ENCODE data around the gene STX10.
A peak's percentile ranks its signal among the peaks of the same experiment; 100 is the strongest.
"Not testable (repeated sequence)": the region's sequence is repeated elsewhere in the genome, so short reads cannot be mapped to it uniquely, and the experiment has no call there.

STX10 gene, protein sequence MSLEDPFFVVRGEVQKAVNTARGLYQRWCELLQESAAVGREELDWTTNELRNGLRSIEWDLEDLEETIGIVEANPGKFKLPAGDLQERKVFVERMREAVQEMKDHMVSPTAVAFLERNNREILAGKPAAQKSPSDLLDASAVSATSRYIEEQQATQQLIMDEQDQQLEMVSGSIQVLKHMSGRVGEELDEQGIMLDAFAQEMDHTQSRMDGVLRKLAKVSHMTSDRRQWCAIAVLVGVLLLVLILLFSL

DNA sequence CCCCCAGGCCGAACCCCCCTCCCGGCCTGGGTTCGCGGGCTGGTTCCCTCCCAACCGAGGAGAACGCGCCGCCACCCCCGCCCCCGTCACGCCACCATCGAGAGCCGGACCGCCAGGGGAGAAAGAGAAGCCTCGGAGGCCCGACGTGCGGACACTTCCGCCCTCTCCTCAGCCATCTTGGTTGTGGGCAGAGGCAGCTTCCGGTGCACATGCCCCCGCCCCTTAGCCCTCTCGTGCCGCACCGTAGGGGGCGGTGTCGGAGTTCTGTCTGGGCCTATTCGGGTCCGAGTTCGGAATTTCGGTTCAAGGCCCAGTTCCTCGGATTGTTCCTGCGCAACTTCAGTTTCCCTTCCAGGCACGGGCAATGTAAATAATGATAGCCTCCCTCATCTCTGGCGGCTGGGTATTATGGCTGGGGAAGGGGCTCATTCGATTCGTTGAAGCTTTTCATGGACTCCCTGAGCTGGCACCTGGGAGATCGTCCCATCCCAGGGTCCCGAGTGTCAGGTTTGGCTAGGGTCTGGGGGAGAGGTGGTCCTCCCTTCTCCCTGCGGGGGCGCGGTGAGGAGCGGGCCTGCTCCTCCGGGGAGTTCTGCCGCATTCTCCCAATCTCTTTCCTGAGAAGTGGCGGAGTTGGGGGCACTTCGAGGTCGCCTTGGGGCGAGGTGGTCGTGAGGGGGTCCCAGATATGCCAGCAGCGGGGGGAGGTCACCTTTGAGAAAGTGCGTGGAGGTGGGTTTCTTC, at the start of gene STX10, which contains the start of gene IER2:
Gene STX10 (minus strand): TSS at position 189 of the 744 bp plus-strand sequence. CDS start 202 bp downstream, outside the sequence.
Gene IER2 (plus strand): TSS at position 225 of the 744 bp plus-strand sequence. CDS start 2,776 bp downstream, outside the sequence.
- DNase-seq (ENCODE audit: low spot score): peak; percentile 93

DNA sequence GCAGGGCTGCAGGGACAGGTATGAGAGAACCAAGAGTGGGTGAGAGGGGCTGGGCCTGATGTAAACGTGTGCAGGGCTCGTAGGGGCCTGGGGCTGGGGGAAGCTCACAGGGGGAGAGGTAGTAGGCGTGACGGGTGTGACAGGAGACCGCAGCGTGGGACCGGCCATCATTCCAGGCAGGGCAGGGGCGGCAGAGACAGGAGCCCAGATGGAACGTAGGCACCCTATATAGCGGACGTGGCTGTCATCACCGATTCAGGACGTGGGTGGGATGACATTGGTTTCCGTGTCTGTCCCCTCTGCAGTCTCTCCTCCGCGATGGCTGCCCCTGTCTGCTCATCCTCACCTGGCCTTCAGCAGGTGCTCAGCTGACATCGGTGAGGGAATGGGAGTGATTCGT, 48.5 kb upstream of the STX10 start:
- DNase-seq (ENCODE audit: low spot score): no peak

DNA sequence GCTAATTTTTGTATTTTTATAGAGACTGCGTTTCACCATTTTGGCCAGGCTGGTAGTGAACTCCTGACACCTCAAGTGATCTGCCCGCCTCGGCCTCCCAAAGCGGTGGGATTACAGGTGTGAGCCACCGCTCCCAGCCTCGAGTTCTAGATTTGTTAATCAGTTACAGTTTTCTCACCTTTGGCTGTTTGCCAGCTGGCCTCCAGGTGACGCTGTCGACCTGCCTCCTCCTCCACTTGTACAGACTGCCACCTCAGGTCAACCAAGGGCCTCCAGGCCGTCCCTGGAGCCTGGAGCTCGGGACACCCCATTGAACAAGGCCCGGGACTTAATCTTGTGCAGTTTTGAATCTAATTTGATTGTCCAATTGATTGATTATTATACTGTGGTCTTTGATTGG, 45.5 kb upstream of the STX10 start:
- DNase-seq (ENCODE audit: low spot score): peak; percentile 27

DNA sequence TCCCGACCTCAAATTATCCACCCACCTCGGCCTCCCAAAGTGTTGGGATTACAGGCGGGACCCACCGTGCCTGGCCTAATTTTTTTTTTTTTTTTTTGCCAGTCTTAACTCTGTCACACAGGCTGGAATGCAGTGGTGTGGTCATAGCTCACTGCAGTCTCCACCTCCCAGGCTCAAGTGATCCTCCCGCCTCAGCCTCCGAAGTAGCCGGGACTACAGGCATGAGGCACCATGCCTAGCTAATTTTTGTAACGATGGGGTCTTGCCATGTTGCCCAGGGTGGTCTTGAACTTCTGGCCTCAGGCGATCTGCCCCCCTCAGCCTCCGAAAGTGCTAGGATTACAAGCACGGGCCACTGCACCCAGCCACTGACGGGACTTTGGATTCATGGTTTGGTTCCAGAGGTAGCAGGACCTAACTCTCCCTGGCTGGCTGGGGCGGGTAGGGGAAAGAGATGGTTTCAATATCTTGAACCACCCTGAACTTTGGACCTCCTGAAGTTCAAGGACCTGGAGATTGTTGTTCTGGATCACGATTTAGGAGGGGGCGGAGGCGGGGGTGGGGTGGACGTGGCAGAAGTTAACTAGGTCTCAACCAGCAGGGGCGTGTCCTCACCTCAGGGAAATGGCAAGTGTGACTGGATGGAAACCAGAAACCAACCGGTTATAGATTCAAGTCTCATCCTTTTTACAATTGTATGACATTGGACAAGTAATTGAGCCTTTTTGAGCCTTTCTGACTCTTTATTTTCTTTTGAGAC, 40.8 kb upstream of the STX10 start:
- peak; percentile 69 for DNase-seq (ENCODE audit: low spot score)

GRCh38 chr19:13189600-13189999, 39.4 kb upstream of the STX10 start:
- no peak for DNase-seq (ENCODE audit: low spot score)

DNA sequence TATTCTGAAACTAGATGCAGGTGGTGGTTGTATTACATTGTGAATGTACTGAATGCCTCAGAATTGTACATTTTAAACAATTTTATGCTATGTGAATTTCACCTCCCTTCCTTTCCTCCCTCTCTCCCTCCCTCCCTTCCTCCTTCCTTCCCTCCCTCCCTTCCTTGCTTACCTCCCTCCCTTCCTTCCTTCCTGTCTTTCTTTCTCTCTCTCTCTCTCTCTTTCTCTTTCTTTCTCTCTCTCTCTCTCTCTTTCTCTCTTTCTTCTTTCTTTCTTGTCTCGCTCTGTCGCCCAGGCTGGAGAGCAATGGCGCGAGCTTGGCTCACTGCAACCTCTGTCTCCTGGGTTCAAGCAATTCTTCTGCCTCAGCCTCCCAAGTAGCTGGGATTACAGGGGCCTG, 37.2 kb upstream of the STX10 start:
- DNase-seq (ENCODE audit: low spot score): no peak

- not testable (repeated sequence) for DNase-seq (ENCODE audit: low spot score)
Observed at GRCh38 chr19:13186688-13187087, 36.5 kb upstream of the STX10 start.

- not testable (repeated sequence) for DNase-seq (ENCODE audit: low spot score)
Observed at GRCh38 chr19:13185763-13186657, 35.8 kb upstream of the STX10 start.

DNA sequence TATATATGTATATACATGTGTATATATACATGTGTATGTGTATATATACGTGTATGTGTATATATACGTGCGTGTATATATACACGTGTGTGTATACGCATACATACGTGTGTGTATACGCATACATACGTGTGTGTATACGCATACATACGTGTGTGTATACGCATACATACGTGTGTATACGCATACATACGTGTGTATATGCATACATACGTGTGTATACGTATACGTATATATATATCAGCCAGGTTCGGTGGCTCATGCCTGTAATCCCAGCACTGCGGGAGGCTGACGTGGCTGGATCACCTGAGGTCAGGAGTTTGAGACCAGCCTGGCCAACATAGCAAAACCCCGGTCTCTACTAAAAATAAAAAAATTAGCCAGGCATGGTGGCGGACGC, 34.8 kb upstream of the STX10 start:
- DNase-seq (ENCODE audit: low spot score): not testable (repeated sequence)

- DNase-seq (ENCODE audit: low spot score): no peak
Observed at GRCh38 chr19:13181747-13182388, 31.7 kb upstream of the STX10 start.

GRCh38 chr19:13178291-13178690, 28.1 kb upstream of the STX10 start:
- not testable (repeated sequence) for DNase-seq (ENCODE audit: low spot score)

DNA sequence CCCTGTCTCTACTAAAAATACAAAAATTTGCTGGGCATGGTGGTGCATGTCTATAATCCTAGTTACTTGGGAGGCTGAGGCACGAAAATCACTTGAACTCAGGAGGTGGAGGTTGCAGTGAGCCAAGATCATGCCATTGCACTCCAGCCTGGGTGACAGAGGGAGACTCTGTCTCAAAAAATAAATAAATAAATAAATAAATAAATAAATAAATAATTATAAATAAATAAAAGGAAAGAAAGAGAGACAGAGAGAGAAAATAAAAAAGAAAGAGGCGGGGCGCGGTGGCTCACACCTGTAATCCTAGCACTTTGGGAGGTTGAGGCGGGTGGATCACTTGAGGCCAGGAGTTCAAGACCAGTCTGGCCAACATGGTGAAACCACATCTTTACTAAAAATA, 27.4 kb upstream of the STX10 start:
- not testable (repeated sequence) for DNase-seq (ENCODE audit: low spot score)

DNA sequence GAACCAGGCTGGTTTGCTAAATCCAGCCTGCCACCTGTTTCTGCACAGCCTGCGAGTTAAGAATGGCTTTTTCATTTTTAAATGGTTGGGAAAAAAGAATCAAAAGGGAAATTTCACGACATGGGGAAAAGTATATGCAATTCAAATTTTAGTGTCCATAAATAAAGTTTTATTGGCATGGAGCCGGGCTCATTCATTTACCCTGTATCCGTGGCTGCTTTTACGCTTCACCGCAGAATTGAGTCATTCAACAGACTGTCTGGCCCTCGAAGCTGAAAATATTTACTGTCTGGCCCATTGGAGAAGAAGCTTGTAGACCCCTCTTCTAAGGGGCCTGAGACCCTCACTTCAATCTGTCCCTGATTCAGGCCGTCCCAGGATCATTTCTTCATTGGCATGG, 26.2 kb upstream of the STX10 start:
- DNase-seq (ENCODE audit: low spot score): no peak

GRCh38 chr19:13173139-13173737, 23.1 kb upstream of the STX10 start:
- DNase-seq (ENCODE audit: low spot score): no peak

- DNase-seq (ENCODE audit: low spot score): peak; percentile 84
Observed at GRCh38 chr19:13172346-13173138, 22.4 kb upstream of the STX10 start.

DNA sequence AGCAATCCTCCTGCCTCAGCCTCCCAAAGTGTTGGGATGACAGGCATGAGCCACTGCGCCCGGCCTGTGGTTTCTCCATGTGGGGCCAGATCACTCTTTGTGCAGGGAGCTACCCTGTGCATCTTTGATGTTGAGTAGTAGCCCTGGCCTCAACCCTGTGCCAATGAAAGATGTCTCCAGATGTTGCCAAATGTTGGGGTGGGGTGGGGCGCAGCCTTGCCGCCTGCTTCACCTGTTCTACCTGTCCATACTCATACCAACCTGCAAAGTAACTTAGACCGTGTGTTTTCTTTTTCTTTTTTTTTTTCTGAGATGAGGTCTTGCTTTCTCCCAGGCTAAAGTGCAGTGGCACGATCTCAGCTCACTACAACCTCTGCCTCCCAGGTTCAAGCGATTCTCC, 21.0 kb upstream of the STX10 start:
- no peak for DNase-seq (ENCODE audit: low spot score)

GRCh38 chr19:13169769-13170168, 19.6 kb upstream of the STX10 start:
- DNase-seq (ENCODE audit: low spot score): peak; percentile 86

DNA sequence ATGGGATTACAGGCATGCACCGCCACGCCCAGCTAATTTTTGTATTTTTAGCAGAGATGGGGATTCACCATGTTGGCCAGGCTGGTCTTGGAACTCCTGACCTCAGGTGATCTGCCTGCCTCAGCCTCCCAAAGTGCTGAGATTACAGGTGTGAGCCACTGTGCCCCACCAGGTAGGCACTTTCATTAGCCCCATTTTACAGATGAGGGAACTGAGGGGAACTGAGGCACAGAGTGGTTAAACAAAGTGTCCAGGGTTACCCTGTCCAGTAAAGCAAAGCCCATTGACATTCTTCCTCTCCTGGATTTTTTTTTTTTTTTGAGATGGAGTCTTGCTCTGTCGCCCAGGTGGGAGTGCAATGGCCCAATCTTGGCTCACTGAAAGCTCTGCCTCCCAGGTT, 16.0 kb upstream of the STX10 start:
- DNase-seq (ENCODE audit: low spot score): not testable (repeated sequence)

DNA sequence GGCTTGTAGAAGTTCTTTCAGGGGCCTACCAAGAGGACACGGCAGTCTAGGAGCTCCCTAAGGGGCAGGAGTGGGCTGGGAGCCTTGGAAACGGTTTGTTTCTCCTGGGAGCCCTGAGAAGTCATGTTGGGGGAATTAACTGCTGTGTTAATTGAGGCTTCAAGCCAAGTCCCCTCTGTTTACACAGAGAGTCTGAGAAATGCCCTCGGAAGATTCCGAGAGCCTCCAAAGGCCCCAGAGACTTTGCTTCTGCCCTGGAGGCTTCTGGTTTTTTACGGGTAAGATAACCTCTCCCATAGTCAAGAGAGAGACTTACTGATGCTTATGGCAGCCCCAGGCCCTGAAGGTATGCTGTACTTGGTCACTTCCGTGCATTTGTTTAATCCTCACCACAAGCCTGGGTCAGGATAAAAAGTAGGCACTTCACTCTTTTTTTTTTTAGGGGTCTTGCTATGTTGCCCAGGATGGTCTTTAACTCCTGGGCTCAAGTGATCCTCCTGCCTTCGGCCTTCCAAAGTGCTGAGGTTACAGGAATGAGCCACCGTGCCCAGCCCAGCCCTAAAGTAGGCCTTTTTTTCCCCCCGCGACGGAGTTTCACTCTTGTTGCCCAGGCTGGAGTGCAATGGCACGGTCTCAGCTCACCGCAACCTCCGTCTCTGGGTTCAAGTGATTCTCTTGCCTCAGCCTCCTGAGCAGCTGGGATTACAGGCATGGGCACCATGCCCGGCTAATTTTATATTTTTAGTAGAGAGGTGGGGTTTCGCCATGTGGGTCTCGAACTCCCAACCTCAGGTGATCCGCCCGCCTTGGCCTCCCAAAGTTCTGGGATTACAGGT, 15.2 kb upstream of the STX10 start:
- DNase-seq (ENCODE audit: low spot score): peak; percentile 26

All from LoVo (cell line).